Neural cell (in vitro differentiated cells): ENCODE measurements around the gene DNAI1.

Experiments
- CTCF ChIP-seq: fragments of 450-650 bp; IDR thresholded peaks from 2 replicates; pipeline ENCODE4 v1.5.1; 2014; ENCODE audit warnings: antibody characterized with exemption, mild to moderate bottlenecking, moderate library complexity; ENCODE audit not compliant: poor library complexity, severe bottlenecking
- REST ChIP-seq: IDR thresholded peaks from 2 replicates; pipeline ENCODE4 v1.6.1; 2012; ENCODE audit warnings: borderline replicate concordance

DNA sequence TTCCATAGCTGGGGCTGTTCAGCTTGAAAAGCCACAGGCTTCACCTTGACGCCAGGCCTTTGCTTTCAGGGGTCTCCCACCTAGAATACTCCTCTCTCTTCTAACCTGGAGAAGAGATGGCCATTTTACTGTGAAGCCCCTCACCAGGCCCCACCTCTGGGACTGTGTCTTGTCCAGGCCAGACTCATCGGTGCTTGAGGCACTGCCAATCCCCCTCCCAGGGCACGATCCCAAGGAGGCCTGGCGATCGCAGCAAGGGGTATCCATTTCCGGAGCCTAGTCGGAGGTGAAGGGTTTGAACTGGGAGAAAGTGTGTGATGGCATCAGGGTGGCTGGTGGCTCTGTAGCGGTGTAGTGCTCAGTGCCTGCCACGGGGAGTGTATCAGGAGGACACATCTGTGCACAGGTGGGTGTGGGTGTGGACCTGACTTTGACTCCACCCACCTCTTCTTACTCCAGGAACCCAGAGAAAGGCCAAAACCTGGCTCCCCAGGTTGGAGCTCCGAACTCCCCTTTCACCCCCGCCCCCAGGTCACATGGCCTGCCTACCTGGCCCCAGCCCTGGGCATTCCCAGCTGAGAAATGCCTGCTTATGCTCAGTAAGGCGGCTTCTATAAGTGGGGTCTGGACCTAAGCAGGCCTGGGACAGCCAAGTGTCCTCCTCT, 91.5 kb downstream of the DNAI1 start:
- TF ChIP-seq CTCF, result no peak
- TF ChIP-seq REST, result no peak
